Neural cell (in vitro differentiated cells): ENCODE results near the gene TNFRSF19.

Experiments
- CTCF ChIP-seq: fragments of 450-650 bp; IDR thresholded peaks from 2 replicates; pipeline ENCODE4 v1.5.1; 2014; ENCODE audit warnings: antibody characterized with exemption, mild to moderate bottlenecking, moderate library complexity; ENCODE audit not compliant: poor library complexity, severe bottlenecking
- POLR2AphosphoS5 ChIP-seq: IDR thresholded peaks from 2 replicates; pipeline ENCODE4 v1.6.1; 2012
- RAD21 ChIP-seq: fragments of 450-650 bp; conservative IDR thresholded peaks from 2 replicates; pipeline ENCODE4 v1.6.1; 2014; ENCODE audit warnings: antibody characterized with exemption, mild to moderate bottlenecking, moderate library complexity

GRCh38 chr13:23554000-23554399, 16.2 kb upstream of the TNFRSF19 start:
- TF ChIP-seq RAD21 (no peak), CTCF (no peak), POLR2AphosphoS5 (no peak)
